Measurements from ENCODE around the gene TYW1B.
"Not testable (repeated sequence)": the region's sequence is repeated elsewhere in the genome, so short reads cannot be mapped to it uniquely, and the experiment has no call there.

DNA sequence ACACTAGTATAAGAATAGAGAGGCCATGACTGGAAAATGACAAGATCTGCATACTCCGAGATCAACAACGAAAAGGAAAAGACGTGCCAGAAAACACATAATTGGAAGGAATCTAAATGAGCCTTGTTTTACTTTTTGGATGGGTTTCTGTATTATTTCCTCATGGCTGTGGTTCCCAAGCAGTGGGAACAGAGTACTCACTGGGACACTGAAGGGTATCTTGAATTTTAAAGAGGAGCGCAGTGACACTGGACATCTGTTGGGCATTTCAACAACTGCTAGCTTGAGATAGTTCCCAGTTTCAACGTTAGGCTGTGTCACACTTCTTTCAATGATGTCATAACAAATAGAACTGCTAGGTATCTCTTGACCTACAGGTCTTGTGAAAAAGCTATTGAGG is 218.2 kb downstream of the TYW1B start:
- TF ChIP-seq, protein P1, sequence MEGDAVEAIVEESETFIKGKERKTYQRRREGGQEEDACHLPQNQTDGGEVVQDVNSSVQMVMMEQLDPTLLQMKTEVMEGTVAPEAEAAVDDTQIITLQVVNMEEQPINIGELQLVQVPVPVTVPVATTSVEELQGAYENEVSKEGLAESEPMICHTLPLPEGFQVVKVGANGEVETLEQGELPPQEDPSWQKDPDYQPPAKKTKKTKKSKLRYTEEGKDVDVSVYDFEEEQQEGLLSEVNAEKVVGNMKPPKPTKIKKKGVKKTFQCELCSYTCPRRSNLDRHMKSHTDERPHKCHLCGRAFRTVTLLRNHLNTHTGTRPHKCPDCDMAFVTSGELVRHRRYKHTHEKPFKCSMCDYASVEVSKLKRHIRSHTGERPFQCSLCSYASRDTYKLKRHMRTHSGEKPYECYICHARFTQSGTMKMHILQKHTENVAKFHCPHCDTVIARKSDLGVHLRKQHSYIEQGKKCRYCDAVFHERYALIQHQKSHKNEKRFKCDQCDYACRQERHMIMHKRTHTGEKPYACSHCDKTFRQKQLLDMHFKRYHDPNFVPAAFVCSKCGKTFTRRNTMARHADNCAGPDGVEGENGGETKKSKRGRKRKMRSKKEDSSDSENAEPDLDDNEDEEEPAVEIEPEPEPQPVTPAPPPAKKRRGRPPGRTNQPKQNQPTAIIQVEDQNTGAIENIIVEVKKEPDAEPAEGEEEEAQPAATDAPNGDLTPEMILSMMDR (conservative IDR thresholded peaks at IDR 0.05; ENCODE audit: low read depth, low read length): not testable (repeated sequence)
- TF ChIP-seq EZH2 (IDR thresholded peaks at IDR 0.05; ENCODE audit: borderline replicate concordance, low read depth, low read length, poor library complexity, severe bottlenecking): not testable (repeated sequence)
